Measurements from ENCODE around the gene MSI2.

The MSI2 gene

DNA sequence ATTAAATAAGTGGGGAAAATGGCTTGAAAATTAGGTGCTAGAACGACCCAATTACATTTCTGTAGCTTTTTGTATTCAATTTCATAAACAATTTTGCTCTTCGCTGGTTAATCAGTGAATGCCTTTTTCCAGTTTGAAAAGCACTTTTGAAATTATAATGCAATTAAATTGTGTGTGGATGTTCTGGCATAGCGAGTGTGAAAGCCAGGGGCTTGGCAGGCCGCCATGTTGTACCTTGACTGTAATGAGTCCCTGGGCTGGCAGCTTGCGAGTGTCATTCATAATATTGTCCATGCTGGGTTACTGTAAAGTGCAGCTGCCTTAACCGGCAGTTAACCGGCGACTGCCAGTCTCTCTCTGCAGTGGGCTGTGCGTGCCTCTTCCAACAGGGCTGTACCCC, 310.9 kb downstream of the MSI2 start:
- peak; percentile 60 for DNase-seq

DNA sequence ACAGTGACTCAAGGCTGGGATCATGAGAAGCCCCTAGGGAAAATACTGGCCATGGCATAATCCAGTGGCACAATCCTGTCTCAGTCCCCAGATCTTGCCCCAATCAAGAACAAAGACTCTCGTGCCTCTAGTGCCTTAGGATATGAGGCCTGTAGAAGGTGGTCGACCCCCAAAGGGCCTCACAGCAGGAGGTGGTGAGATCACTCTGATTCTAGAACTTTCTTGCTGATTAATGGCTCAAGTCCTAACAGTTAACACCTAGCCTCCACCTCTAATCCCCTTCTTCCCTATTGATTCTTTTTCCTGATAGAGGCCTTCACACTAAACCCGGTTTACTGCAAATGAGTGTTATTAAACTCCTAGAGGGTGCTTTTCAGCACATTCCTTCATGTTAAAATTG, 312.0 kb downstream of the MSI2 start:
- no peak for DNase-seq

DNA sequence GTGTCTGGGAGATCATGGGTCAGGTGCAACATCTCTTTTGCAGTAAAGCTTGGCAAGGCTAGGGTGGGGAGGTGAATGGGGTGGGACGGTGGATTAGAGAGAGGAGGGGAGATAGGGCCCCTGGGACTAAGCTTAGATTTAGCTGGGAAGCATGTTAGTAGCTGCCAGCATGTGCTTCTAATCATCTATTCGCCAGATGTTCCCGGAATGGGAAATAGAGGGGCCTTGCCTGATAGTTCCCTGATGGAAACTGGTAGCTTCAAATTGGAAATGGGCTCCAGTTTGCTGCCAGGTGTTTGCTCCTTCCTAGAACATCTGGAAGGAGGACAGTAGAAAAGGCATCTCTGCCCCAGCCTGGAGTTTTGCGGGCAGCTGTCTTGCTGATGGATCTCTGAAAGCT, 312.7 kb downstream of the MSI2 start:
- DNase-seq, result no peak

DNA sequence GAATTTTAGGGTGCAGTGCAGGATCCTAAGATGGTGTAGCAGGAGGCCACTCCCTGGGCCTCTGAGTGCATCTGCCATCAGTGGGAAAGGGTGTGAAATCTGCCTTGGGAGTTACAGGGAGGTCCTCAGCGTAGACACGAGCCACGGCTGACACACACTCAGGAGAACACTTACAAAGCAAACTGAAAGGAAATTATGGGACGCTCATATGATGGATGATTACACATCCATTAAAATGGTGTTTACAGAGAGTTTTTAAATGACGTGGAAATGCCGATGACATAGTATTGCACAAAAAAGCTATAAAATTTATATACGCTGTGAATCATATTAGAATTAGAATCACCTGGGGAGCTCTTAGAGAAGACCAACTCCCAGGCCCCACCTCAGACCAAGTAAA, 313.5 kb downstream of the MSI2 start:
- DNase-seq, result peak; percentile 51

DNA sequence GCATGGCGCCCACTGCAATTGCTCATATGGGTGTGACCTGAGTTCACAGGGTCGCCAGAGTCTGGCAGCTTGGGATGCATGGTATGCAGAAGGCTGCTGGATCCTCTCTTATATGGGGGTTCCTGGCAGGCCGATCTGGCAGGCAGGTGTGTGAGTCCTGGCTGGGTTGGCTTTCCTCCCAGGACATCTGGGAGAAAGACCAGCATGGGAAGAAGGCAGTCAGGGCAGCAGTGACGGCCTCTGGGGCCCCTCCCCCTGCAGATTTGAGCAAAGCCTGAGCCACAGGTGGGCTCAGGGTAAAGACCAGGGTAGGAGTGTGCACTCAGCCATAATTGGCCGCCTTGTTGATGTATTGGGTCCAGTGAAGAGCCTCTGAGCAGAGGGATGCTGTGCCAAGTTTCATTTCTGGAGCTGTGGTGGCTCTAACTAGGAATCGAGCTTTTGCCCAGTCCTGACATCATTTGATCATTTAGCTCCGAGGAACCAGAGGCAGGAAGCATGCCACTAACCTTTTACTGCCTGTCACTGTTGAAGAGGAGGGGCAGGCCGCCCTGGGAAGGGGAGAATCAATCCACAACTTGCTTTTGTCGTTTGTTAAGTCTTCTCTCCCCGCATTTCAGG, 314.5 kb downstream of the MSI2 start:
- no peak for DNase-seq

DNA sequence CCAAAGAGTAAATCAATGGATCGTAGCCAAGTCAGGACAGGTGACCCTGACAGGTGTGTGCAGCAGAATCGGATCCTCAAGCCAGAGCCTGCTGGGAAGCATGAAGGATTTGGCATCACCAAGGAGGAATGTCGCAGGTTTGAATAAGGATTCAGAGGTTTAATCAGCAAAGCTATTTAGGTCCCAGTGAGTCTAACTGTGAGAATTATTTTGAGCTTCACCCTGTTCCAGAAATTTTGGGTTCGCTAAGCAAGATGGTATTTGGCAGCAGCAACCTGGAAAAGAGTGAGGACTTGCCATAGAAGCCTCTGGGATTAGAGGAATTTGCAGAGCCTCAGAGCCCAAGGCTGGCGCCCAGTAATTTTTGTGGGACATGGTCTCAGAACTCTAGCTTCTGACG, 315.7 kb downstream of the MSI2 start:
- DNase-seq, result no peak

DNA sequence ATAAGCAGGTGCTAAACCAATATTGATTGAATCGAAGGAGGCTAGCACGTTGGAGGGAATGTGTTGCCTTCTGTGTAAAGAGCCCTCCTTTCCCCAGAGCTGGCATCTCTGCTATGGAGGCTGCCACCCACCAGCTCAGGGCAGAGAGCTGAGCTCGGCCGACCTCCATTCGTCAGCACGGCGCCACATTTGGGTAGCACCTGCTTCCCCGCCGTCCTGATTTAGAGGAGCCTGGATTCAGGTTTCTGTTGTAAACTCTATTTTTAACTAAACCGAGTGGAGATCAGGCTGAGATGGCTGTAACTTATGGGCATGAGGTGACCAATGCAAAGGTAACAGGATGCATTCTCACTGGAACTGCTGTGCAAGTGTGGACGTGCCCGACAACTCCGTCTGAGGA, 316.3 kb downstream of the MSI2 start:
- DNase-seq, result no peak

DNA sequence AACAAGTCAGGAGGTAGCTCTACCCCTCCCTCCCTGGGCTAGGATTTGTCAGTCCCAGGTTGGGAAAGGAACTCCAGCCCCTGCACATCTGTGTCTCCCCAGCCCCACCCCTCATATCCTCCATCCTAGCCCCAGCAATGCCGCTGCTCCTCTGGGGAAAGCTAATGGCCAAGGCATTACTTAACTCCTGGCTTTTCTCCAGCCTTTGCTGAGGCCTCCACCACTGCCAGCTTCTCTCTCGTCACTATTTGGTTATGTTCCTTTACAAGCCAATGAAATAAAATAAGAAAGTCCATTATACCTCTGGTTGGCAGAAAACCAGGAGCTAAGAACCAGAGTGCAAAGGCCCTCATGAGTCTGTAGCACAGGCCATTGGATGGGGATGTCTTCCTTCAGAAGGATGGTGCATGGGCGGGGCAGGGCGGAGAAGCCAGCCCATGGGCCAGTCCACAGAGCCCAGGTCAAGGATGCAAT, 317.8 kb downstream of the MSI2 start:
- no peak for DNase-seq

DNA sequence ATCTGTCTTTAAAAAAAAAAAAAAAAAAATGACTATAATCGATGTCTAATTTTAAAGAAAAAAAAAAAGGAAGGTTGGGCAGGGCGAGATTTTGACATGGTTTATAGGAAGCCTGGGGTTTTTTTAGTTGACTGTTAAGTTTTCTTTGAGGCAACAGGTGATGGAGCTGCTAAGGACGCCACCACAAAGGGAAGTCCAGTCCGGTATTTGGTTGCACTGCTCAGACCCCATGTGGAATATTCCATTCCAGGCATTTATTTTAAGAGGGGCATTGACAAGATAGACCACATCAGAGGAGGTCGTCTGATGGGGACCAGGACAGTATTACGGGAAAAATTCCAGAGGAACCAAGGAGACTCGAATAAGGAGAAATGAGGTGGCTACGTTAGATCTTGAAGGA, 320.4 kb downstream of the MSI2 start:
- DNase-seq, result no peak

DNA sequence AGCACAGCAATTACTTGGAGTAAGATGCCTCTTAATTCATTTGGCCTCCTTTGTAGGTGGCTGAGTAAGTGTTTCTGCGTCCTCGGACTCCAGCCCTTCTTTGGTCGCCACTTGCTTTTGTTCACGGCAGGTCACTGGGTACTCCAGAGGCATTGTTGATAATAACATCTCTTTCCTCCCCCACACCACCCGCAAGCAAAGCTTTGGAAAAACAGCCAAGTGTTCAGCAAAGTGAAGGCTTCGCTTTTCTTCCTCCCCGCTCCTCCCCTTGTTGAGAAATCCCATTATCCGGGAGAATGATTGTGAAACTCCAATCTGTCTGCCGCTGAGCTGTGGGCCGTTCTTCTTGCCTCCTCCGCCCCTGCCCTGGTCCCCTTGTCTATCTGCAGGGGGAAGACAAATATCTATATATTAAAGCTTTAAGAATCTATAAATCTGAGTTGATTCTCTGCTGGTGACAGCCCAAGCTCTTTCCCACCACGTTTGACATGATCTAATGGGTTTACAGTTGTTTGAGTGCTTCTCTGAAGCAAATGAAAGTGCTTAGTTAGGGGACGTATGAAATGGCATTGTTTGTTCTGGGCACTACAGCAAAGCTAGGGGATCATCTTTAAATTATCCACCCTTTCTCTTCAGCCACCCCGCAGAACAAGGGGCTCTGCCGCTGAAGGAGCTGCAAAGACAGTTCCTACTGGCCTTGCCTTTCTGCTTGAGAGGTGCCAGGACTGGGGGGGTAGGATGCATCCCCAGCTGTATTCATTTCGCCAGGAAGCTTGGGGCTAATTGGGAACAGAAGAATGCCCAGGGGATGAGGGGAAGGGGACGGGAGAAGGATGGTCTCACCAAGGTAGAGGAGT, 321.7 kb downstream of the MSI2 start:
- no peak for DNase-seq

DNA sequence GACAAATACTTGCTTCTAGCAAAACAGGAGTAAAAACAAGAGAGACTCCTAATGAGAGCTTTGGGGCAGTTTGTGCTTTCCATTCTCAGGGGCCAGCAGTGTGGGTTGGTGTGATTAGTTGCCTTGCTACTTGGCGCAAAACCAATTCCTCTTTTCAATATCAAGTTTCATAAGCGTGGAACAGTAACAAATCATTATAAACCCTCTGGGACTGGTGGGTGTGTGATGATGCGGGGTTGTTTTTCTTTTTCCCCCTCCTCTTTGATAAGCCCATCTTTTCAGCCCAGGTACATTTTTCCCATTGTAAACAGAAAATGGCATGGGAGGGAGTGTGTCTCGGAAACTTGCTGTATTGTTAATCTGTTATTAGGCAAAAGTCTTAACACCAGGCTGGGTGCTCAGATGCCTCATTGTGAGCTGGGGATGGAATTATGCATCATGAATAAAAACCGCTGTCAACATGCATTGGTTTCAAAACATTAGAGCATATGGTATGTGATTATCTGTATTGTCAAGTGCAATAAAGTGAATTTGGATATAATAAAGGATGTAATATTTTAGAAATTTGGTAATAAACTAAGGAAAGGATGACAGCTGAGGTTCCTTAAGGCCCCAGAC, 322.4 kb downstream of the MSI2 start:
- DNase-seq, result no peak

DNA sequence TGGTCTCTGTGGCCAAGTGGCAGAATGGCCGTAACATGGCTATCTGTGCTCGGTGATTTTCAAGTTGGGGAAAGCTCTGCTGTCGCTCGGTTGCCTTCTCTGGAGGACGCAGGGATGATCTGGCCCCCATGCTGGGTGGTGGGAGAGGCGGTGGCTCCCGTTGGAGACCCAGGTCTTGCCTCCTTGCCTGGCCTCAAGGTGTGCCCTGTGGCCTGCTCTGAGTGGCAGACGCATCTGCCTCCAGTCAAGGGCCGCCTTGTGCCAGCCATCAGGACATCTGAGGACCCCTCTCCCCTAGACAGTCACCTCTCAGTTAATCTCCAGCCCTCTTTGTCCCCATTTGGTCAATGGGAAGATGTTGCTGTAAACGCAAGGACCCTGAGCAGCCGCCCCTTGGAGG, 322.9 kb downstream of the MSI2 start:
- no peak for DNase-seq

DNA sequence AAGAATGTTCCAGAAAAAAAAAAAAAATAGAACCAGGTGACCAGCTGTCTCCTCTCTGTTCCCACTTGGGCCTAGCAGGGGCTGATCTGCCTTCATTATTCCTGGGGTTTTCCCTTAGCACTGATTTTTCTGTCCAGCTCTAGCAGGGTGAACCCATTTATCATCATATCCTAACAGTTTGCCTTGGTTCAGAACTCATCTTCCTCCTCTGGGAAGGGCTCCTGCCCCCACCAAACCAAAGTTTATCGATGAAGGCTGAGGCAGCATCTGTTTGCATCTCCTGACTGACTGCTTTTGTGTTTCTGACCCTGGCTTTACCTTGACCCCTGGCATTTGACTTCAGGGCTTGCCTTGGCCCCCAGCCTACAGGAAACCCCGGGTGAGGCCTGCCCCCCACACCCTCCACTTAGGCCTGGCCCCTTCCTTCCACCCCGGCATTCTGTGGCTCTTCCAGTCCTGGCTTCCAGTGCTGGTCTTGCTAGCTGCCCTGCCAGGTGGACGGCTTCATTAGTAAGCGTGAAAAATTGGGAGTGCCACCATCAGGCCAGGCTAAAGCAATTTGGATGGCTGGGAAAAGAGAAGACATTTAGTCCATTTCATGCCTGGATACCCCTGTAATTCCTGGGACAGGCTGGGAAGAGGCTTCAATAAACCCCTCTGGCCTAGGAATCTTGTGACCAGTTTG, 323.9 kb downstream of the MSI2 start:
- no peak for DNase-seq

DNA sequence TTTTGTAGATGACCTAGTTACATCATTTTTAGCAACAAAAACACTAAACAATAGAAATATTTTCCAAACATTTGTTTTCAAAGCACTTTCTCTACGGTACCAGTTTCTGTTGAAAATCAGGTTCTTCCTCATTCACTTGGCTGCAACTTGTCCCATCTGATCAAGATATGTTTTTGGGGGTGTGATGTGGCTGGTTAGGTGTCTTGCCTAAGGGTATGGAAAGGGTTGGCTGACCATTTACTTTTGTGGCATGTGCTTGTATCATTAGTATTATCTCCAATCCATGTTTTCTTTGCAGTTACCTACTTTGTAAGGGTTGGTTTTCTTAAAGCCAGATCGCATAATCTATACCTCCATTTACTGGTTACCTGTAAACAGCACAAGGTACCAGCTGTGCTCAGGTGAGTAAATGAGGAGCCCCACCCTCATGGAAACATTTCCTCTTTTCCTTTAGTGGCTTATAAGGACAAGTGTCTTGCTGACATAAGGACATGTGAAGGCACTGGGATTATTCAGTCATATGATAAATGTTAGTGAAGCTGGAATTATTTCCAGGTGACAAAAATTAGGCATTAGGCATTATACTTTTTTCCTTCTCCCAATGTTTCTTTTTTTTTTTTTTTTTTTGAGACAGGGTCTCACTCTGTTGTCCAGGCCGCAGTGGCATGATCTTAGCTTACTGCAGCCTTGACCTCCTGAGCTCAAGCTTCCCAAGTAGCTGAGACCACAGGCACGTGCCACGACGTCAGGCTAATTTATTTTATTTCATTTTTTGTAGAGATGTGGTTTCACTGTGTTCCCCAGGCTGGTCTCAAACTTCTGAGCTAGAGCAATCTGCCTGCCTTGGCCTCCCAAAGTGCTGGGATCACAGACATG, 326.8 kb downstream of the MSI2 start:
- DNase-seq, result no peak

DNA sequence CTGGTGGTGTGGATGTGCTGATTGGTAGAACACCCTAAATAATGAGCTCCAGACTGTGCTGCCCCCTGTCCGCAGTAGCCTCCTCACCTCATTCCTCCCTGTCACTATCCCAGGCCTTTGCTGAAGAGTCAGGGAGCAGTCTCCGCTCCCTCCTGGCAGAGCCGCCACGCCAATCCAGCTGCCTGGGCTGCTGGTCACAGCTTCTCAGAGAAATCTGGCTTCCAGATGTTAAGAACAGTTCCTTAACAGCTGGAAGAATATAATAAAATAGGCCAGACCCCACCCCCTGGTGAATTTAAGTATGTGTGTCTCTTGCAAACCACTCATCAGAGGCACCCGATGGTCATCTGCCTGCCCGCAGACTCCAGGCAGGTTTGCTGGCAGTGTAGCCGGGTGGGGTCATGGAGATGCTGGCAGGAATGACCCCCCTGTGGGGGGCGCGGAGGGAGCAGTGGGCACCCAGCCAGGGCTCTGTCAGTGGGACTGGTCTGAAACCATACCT, 327.8 kb downstream of the MSI2 start:
- DNase-seq, result no peak

DNA sequence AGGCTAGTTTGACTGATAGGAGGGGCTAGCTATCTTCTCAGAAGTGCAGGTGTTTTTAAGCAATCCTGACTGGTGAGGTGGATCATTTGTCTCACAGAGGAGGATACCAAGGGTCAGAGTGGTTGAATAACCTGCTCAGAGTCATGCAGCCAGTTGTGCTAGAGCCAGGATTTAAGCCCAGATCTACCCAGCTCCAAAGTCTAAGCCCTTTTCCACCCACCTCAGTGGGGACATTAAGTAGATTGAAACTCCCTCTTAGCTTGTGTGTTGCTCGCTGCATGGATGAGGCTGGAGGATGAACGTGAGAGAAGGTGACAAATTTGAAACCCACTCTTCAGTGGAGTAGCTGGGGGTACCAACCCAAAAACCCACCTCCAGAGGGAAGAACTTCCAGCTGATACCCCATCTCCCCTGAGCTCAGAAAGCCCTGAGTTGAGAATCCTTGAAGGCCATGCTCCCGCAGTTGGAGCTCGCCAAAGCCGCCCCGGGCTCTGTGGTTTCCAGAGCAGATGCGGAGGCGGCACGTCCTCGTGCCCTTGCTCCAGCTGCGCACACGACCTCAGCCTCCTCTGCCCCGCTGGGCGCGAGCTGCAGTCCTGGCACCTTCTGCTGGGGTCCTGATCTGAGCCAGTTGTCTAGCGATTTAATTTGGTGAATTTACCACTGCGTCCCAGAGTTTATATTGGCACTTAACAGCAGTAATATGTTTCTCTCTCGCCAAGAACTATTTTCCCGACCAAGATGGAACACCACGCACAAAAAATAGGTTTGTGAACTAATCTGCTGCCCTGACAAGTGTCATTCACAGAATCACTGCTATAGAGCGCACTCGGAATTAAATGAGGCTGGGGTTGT, 329.2 kb downstream of the MSI2 start:
- DNase-seq, result no peak

DNA sequence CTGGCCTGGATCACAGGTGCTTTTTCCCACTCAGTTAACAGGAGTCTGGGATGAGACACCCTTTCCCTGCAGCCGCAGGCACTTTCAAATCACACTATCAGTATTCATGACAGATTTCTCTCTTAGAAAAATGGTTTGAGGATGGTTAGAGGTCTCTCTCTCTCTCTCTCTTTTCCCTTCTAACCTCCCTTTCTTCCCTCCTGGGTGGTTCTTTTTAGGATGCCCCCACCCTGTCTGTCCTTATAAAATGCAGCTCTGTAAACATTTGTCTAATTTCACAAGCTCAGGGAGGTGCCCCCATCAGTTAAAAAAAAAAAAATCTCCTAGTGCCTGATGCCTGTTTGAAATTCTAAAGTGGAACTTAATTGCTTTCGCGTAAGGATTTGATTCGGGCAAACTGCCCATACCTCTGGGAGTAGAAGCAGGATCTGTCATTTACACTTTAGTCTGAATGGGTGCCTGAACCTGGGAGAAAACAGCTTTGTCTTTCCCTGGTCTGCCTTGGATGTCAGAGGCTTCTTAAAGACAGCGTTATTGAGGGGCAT, 329.9 kb downstream of the MSI2 start:
- DNase-seq, result peak; percentile 15

DNA sequence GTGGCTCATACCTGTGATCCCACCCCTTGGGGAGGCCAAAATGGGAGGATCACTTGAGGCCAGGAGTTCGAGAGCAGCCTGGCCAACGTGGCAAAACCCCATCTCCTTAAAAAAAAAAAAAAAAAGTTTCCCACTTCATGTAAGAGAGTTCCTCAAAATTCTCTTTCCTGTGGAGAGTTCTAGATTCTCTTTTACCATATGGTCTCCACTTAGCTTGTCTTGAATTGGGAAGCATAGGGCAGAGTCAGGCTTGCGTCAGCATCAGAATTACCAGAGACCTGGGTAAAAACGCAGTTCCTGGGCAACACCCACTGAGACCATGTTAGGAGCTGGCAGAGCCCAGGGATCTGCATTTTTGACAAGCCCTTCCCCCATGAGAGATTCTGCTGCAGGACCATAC, 330.4 kb downstream of the MSI2 start:
- no peak for DNase-seq

DNA sequence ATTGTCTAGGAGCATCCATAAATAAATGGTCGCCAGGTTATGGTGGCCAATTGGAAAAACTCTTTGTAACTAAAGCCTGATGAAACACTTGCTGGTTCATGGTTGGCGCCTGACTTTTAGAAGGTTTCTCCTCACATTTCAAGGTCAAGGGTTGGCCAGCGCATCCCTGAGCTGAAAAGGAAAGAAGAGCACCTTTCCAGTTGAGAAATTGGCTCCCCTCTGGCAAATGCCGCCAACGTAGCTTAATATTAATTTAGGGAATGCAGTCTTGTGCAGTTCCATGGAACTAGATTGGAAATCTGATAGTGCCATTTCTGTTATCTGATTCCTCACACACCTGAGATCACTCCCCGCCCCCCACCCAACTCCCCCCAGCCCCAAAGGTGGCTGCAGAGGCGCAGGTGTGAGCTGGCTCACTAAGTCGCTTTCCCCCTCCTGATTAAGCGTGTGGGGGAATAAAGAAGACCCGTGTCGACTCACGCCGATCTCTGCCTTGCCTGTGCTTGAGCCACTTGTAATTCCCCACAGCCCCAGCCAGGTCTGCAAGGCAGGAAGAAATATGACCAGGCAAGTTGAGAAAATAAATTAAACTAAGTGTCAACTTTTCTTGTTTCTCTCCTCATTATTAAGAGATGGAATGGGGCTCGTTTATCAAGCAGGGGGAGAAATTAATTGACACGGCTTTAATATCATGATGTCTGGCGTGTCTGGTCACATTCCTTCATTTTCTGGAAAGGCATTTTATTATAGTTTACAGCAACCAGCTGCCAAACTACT, 331.1 kb downstream of the MSI2 start:
- no peak for DNase-seq

DNA sequence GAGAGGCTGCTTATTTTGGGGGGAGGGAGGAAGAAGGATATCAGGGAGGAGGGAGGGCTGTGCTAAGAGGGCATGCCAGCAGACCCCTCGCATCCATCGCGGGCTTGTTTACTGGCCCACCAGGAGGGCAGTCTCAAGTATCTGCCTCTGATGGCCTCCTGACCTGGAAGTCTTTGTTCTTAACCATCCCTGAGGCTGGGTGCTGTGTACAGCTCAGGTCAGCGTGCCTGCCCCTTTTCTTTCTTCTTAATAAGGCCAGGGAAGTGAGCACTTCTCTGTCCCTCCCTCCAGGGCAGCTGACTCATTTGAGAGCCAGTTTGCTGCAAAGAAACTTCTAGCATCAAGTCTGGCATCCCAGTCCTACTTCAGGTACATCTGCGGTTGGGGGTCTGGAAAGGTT, 331.8 kb downstream of the MSI2 start:
- no peak for DNase-seq

All from DMS153 (cell line).